H9 (cell line): Measurements from ENCODE around the gene CACNA2D4. TPM values are rescaled to one million over a fixed set of nuclear protein-coding genes. Genes with fewer than 3 reads are reported as not detected.

Experiments
- DNase-seq: peaks from one replicate; pipeline ENCODE4 v3.0.0-alpha.2; 2017
- H2AFZ ChIP-seq: one replicate; pipeline ENCODE4 v1.6.1; 2013; ENCODE audit warnings: mild to moderate bottlenecking, low read length, control low read depth, moderate library complexity
- H2AK5ac ChIP-seq: 2 replicates; pipeline ENCODE4 v1.6.1; 2013; ENCODE audit warnings: low read length, control low read depth, mixed read lengths; ENCODE audit not compliant: insufficient read length
- H2BK120ac ChIP-seq: one replicate; pipeline ENCODE4 v1.6.1; 2013; ENCODE audit warnings: low read depth, mild to moderate bottlenecking, low read length, control low read depth, inconsistent platforms; ENCODE audit not compliant: poor library complexity, severe bottlenecking
- H2BK12ac ChIP-seq: 2 replicates; pipeline ENCODE4 v1.6.1; 2013; ENCODE audit warnings: low read length, control low read depth, mixed read lengths, low read depth; ENCODE audit not compliant: insufficient read length
- H2BK15ac ChIP-seq: 2 replicates; pipeline ENCODE4 v1.6.1; 2013; ENCODE audit warnings: low read depth, low read length, control low read depth
- H2BK20ac ChIP-seq: one replicate; pipeline ENCODE4 v1.6.1; 2013; ENCODE audit warnings: low read depth, mild to moderate bottlenecking, low read length, control low read depth, inconsistent platforms; ENCODE audit not compliant: poor library complexity, severe bottlenecking
- H2BK5ac ChIP-seq: 2 replicates; pipeline ENCODE4 v1.6.1; 2013; ENCODE audit warnings: low read length, control low read depth, mixed read lengths; ENCODE audit not compliant: insufficient read length
- H3K14ac ChIP-seq: 2 replicates; pipeline ENCODE4 v1.6.1; 2013; ENCODE audit warnings: low read length, control low read depth; ENCODE audit not compliant: insufficient read depth
- H3K18ac ChIP-seq: 2 replicates; pipeline ENCODE4 v1.6.1; 2013; ENCODE audit warnings: low read depth, mild to moderate bottlenecking, mixed read lengths, low read length, control low read depth; ENCODE audit not compliant: insufficient read length
- H3K23ac ChIP-seq: 2 replicates; pipeline ENCODE4 v1.6.1; 2013; ENCODE audit warnings: low read length, control low read depth, mixed read lengths, low read depth; ENCODE audit not compliant: insufficient read length
- H3K23me2 ChIP-seq: 2 replicates; pipeline ENCODE4 v1.6.1; 2013; ENCODE audit warnings: low read depth, mild to moderate bottlenecking, mixed read lengths, low read length, control low read depth; ENCODE audit not compliant: insufficient read length, poor library complexity, severe bottlenecking
- H3K27ac ChIP-seq: 2 replicates; pipeline ENCODE4 v1.5.1; 2013; ENCODE audit warnings: low read length, control low read depth, mixed read lengths, low read depth; ENCODE audit not compliant: insufficient read length
- H3K27me3 ChIP-seq: 2 replicates; pipeline ENCODE4 v1.6.1; 2013; ENCODE audit warnings: low read length, control low read depth, inconsistent platforms; ENCODE audit not compliant: insufficient read depth
- H3K4ac ChIP-seq: 2 replicates; pipeline ENCODE4 v1.6.1; 2013; ENCODE audit warnings: low read depth, mild to moderate bottlenecking, control low read depth, inconsistent platforms, low read length, moderate library complexity
- H3K4me1 ChIP-seq: 2 replicates; pipeline ENCODE4 v1.6.1; 2013; ENCODE audit warnings: low read length, control low read depth, inconsistent platforms; ENCODE audit not compliant: insufficient read depth
- H3K4me2 ChIP-seq: 2 replicates; pipeline ENCODE4 v1.6.1; 2013; ENCODE audit warnings: low read length, control low read depth, mixed read lengths; ENCODE audit not compliant: insufficient read length, insufficient read depth
- H3K56ac ChIP-seq: 2 replicates; pipeline ENCODE4 v1.6.1; 2013; ENCODE audit warnings: low read depth, mild to moderate bottlenecking, mixed read lengths, low read length, control low read depth; ENCODE audit not compliant: insufficient read length
- H3K79me1 ChIP-seq: 2 replicates; pipeline ENCODE4 v1.6.1; 2013; ENCODE audit warnings: low read depth, mild to moderate bottlenecking, moderate library complexity, low read length, control low read depth, inconsistent platforms; ENCODE audit not compliant: insufficient read depth, poor library complexity, severe bottlenecking
- H3K79me2 ChIP-seq: 2 replicates; pipeline ENCODE4 v1.6.1; 2013; ENCODE audit warnings: low read length, control low read depth, inconsistent platforms; ENCODE audit not compliant: insufficient read depth
- H3K9ac ChIP-seq: 2 replicates; pipeline ENCODE4 v1.6.1; 2013; ENCODE audit warnings: low read length, control low read depth, mixed read lengths; ENCODE audit not compliant: insufficient read length; ENCODE audit errors: extremely low read depth
- H3K9me3 ChIP-seq: one replicate; pipeline ENCODE4 v1.6.1; 2013; ENCODE audit warnings: low read depth, low read length, inconsistent platforms; ENCODE audit not compliant: control insufficient read depth
- H3T11ph ChIP-seq: one replicate; pipeline ENCODE4 v1.6.1; 2013; ENCODE audit warnings: mild to moderate bottlenecking, low read length, control low read depth, inconsistent platforms
- H4K20me1 ChIP-seq: one replicate; pipeline ENCODE4 v1.6.1; 2013; ENCODE audit not compliant: control insufficient read depth, insufficient read length, insufficient read depth
- H4K5ac ChIP-seq: 2 replicates; pipeline ENCODE4 v1.6.1; 2013; ENCODE audit warnings: low read depth, mild to moderate bottlenecking, mixed read lengths, low read length, control low read depth; ENCODE audit not compliant: insufficient read length
- H4K8ac ChIP-seq: replicated peaks from 2 replicates; pipeline ENCODE4 v1.6.1; 2013; ENCODE audit warnings: low read length, control low read depth, mixed read lengths, low read depth; ENCODE audit not compliant: insufficient read length
- H4K91ac ChIP-seq: 2 replicates; pipeline ENCODE4 v1.6.1; 2013; ENCODE audit warnings: low read depth, mild to moderate bottlenecking, moderate library complexity, mixed read lengths, low read length, control low read depth; ENCODE audit not compliant: insufficient read length
- H3K27ac Mint-ChIP-seq, 3 experiments: 2 replicates in 2 of 3; 3 replicates in 1 of 3; pipeline ENCODE4 v1.8.0; 2020 to 2021; ENCODE audit warnings: mixed read lengths in 3 of 3, mild to moderate bottlenecking in 1 of 3, moderate library complexity in 1 of 3
- H3K27me3 Mint-ChIP-seq: 2 replicates; pipeline ENCODE4 v1.8.0; 2021; ENCODE audit warnings: low read depth, mild to moderate bottlenecking, moderate library complexity, mixed read lengths
- H3K36me3 Mint-ChIP-seq, 3 experiments: 2 replicates in 2 of 3; 3 replicates in 1 of 3; pipeline ENCODE4 v1.8.0; 2020 to 2021; ENCODE audit warnings: low read depth in 3 of 3, mixed read lengths in 3 of 3; ENCODE audit not compliant: insufficient read depth in 1 of 3
- H3K4me1 Mint-ChIP-seq, 2 experiments: 2 replicates each; pipeline ENCODE4 v1.8.0; 2020; ENCODE audit warnings: mixed read lengths in 2 of 2
- H3K4me3 Mint-ChIP-seq, 2 experiments: 2 replicates in 1 of 2; 3 replicates in 1 of 2; pipeline ENCODE4 v1.8.0; 2020 to 2021; ENCODE audit warnings: mild to moderate bottlenecking in 2 of 2, mixed read lengths in 2 of 2, moderate library complexity in 1 of 2
- H3K9me3 Mint-ChIP-seq, 2 experiments: 2 replicates in 1 of 2; 3 replicates in 1 of 2; pipeline ENCODE4 v1.8.0; 2020; ENCODE audit warnings: mild to moderate bottlenecking in 2 of 2, mixed read lengths in 2 of 2, moderate library complexity in 1 of 2
- CTCF ChIP-seq: fragments of 200-600 bp; sonication (generic); conservative IDR thresholded peaks from 3 replicates; pipeline ENCODE4 v1.8.0; 2021; ENCODE audit warnings: antibody characterized with exemption, mild to moderate bottlenecking
- WGBS: extraction: QIAGEN DNeasy Blood & Tissue Kit; methylation state at CpG from one replicate; pipeline ENCODE4 v1.1.7; 2013; ENCODE audit warnings: missing lambda C conversion rate, low lambda C conversion rate, mixed read lengths; ENCODE audit not compliant: insufficient read length; ENCODE audit errors: extremely low coverage; 5-methylcytosine and 5-hydroxymethylcytosine counted together
- total RNA-seq: library from RNA; stranded (reverse); gene quantifications from 2 replicates; pipeline ENCODE4 v1.2.1, GENCODE V29; 2021

CACNA2D4 gene
- total RNA-seq, 1 experiment from 2014 or later: 0.79 TPM

GRCh38 chr12:1956716-1957115, 38.3 kb upstream of the CACNA2D4 start:
- H3K23me2 ChIP-seq: no peaks in the 10 kb centered on the region
- H2BK12ac ChIP-seq: no peak overlapping the region
- no CpG with 5 or more reads among the region's 3 CpGs for whole genome bisulfite sequencing
- H3K36me3 Mint-ChIP-seq: peaks cover 20 to 53% (median 47%) of the 10 kb centered on the region in 3 experiments
- H3K27me3 ChIP-seq: no peaks in the 10 kb centered on the region
- no peak for DNase-seq
- no peak overlapping the region for H3K23ac ChIP-seq
- H3K27ac Mint-ChIP-seq: no peak overlapping the region
- no peak for TF ChIP-seq CTCF
- H3K56ac ChIP-seq: no peak overlapping the region
- no peaks in the 10 kb centered on the region for H3K9me3 ChIP-seq
- H3K4me1 ChIP-seq: no peaks in the 10 kb centered on the region
- peaks cover 11 to 18% of the 10 kb centered on the region in 2 experiments for H3K9me3 Mint-ChIP-seq
- H2BK20ac ChIP-seq: no peak overlapping the region
- no peaks in the 10 kb centered on the region for H3K27me3 Mint-ChIP-seq
- H2BK15ac ChIP-seq: no peak overlapping the region
- no peak overlapping the region for H3K27ac ChIP-seq
- no peak overlapping the region for H3K4me3 Mint-ChIP-seq
- no peak overlapping the region for H3K4ac ChIP-seq
- no peaks in the 10 kb centered on the region for H4K20me1 ChIP-seq
- no peak overlapping the region for H4K8ac ChIP-seq
- H3K79me2 ChIP-seq: no peaks in the 10 kb centered on the region
- no peak overlapping the region for H3K4me2 ChIP-seq
- no peak overlapping the region for H2BK5ac ChIP-seq
- H2AK5ac ChIP-seq: no peak overlapping the region
- H3K9ac ChIP-seq: no peak overlapping the region
- no peak overlapping the region for H3K14ac ChIP-seq
- no peak overlapping the region for H4K5ac ChIP-seq
- no peak overlapping the region for H4K91ac ChIP-seq
- H2BK120ac ChIP-seq: no peak overlapping the region
- no peak overlapping the region for H2AFZ ChIP-seq
- no peak overlapping the region for H3K18ac ChIP-seq
- H3K79me1 ChIP-seq: no peaks in the 10 kb centered on the region
- H3K4me1 Mint-ChIP-seq: no peaks in the 10 kb centered on the region
- no peak overlapping the region for H3T11ph ChIP-seq
